ENCODE data around the gene TENM3. TPM values are rescaled to one million over a fixed set of nuclear protein-coding genes. Genes with fewer than 3 reads are reported as not detected.
"Not testable (repeated sequence)": the region's sequence is repeated elsewhere in the genome, so short reads cannot be mapped to it uniquely, and the experiment has no call there.

TENM3 gene
- polyA plus RNA-seq, 12 donors = 15.7 to 33.0 (median 18.3) TPM; not detected in 1

DNA sequence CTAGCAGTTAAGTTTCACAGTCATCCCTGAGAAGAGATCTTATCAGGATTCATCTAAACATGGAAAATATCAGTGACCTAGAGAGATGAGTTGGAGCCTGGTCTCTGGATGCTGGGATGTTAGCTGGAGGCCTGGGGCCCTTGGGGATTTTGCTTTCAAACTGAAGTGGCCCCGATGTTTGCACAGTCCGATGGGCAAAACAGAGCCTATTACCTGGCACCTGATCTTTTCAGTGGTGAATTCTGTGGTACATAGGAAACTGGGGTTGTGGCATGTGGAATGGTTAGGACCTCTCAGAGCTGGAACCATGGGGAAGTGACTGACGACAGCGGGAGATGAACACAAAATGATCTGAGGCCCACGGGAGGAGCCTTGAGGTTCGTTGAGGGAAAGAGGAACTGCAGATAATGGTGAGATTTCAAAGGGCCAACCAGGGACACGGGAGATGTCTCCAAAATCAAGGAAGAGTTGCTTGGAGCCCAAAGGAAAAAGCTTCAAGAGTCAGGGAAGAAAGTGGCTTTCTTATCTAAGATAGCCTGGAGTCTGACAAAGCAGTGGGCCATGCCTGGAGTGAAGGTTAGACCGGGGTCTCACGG lies 17.8 kb upstream of the TENM3 start:
- no peak for DNase-seq

DNA sequence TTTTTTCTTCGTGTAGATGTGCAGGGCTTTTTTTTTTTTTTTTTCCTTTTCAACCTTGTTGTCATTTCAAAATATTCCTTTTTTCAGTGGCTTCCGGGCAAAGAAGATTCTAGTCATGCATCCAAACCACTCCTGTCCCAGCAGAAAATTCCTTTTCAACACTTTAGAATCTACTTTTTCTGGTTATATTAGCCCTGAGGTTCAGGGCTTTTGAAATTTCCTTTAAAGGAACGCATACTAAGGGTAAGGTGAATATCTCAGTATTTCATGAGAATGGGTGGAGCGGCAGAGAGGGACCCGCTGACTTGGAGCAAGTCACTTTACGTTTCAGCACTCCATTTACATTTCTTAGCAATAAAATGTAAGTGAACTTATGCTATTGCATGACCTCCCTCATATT lies 15.6 kb upstream of the TENM3 start:
- no peak for DNase-seq

DNA sequence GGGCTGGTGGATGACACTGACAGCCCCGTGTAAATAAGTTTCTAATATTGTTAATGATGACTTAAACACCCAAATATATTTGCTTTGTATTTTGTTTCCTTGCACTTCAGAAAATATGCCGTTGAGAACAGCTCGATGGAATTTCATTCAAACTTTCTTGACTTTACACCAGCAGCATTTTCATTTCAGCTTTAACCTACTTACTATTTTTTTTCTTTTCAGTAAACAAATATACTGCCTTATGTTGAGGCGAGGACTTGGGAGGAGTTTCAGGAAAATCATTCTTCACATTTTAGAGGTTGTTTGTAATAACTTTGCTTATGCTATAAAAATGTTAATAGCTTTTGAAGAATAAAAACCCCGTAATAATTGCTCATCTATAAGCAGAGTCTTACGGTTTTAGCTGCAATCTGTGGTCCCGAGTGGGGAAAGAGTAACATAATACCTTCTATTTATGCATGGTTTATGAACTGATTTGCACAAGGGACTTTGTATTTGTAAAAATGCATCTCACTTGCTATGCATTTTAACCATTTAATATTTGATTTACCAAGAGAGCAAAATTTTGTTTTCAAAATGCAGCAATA lies 14.1 kb upstream of the TENM3 start:
- DNase-seq = no peak

DNA sequence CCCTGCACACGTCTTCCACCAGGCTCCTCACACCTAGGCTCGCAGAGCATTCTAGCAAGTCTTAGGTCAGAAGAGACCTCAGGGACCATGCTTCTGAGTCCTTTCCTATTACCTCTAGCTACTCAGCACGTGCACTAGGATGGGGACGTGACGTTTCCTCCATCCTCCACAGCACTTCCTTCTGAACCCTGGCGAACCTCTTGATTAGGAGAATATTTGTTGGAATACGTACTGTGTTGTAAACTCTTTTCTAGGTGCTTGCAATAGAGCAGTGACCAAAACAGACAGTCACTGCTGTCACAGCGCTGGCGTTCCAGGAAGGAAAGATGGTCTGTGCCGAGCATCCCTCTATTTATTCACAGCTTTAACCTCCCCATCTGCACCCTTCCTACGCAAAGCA lies 12.9 kb upstream of the TENM3 start:
- no peak for DNase-seq

DNA sequence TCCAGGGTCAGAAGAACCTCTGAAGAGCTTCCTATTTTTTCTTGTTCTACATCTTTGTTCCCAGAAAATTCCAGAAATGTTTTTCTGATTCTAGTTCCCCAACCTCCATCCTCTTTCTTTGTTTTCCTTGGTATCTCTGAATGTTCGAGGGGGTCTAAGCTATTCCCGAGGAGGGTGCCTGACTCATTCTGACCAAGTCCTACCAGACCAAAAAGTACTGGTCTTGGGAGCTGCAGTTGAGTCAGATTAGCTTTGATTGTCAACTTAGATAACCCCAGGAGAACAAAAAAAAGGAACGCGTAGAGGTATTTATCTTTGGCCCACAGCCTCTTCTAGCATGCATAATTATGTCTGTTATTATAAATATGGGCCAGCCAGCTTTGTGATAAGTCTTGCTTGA lies 12.1 kb upstream of the TENM3 start:
- no peak for DNase-seq

DNA sequence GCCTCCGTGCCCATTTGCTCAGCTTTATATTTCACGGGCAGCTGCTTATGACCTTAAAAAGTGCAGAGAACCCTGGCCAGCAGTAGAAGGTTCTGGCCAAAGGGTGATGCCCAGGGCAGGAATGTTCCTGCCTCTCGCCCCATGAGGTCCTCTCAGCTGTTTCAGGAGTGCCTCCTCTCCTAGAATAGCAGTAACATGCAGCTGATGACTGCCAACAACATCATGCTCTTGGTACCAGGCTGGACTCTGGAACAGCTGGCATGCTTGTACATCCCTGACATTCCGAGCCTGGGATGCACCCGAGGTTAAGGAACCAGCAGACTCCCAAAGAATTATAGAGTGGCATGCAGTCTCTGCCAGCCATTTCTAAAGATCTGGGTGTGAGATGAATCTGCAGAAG lies 11.7 kb upstream of the TENM3 start:
- DNase-seq = no peak

DNA sequence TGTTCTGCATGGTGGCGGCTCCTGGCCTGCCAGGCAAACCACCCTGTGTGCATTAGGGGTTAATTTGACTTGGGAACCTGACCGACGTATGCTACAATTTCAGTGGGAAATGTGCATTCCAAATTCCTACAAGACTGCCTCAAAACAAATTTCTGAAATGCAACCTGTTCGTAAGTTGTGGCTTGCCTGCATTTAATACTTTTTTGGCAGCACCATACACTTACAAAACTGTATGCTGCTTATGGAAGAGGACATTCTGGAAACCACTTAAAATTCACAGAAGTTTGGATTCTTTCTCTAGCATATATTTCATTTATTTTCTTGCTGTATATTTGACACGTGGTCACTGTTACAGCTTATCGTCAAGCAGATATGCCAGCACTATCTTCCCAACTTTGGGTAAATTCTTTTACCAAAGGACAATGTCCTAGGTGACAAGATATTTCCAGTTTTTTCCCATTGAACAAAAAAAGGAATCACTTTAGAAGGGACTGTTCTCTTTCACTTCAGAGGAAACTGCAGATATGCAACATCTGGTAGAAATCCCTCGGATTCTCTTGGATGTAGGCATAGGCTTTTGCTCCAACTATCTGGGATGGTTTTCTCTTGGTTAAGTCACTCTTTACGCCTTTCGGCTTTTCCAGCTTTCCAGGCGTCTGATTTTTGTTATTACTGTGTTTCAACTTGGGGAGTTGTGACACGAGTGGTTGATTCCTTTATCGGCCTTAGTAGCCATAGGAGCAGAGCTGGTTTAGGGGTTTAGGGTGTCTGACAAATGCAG lies 9.7 kb upstream of the TENM3 start:
- DNase-seq = no peak

DNA sequence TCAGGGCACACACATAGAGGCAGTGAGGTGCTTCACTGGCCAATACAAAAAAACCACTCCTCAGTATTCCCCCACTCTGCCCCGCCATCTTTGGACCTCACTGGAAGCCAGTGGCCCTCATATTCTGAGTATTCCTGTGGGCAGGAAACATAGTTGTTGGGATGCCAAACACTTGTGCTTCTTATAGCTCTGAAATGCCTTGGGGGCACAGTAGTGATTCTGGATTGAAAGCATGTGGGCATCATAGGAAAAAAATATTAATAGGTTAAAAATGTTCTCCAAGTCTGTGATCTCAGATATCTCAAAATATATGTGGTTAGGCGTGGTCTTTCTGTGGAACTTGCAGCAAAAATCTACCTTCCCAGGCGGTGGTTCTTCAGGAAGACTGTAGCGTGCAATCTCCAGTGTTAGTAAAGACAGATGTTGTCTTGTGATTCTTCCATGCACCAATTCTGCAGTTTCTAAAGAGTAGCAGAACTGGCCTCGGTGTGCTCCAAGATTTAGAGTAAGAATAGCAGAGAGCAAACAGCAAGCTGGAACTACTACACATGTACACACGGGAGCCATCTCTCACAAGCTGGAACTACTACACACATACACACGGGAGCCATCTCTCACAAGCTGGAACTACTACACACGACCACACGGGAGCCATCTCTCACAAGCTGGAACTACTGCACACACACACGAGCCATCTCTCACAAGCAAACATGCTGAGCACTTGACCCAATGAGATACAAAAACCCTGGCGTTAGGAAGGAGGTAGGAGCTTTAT lies 8.0 kb upstream of the TENM3 start:
- peak; percentile 18 for DNase-seq

DNA sequence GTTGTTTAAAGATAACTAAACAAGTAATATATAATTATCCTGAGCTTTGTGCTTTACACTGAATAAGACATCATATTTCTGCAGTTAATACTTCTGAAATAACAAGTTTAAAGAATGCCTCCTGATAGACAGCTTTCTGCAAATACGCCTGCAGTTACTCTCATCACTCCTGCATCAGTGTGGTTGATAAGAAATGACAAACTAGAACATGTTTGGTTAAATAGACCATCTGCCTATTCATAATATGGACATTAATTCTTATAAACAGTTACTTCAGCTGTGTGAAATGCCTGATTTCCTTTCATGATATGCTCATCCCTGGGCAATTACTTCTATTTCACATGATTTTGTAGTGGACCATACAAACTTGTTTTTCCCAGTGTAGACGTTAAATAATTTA lies 7.0 kb upstream of the TENM3 start:
- no peak for DNase-seq

DNA sequence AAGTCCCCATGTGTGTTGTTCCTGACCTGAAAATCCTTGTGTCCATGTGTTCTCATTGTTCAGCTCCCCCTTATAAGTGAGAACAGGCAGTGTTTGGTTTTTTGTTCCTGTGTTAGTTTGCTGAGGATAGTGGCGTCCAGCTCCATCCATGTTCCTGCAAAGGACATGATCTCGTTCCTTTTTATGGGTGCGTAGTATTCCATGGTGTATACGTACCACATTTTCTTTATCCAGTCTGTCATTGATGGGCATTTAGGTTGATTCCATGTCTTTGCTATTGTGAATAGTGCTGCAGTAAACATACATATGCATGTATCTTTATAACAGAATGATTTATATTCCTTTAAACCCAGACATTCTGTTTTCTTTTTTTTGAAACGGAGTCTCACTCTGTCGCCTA lies 6.2 kb upstream of the TENM3 start:
- DNase-seq = not testable (repeated sequence)

DNA sequence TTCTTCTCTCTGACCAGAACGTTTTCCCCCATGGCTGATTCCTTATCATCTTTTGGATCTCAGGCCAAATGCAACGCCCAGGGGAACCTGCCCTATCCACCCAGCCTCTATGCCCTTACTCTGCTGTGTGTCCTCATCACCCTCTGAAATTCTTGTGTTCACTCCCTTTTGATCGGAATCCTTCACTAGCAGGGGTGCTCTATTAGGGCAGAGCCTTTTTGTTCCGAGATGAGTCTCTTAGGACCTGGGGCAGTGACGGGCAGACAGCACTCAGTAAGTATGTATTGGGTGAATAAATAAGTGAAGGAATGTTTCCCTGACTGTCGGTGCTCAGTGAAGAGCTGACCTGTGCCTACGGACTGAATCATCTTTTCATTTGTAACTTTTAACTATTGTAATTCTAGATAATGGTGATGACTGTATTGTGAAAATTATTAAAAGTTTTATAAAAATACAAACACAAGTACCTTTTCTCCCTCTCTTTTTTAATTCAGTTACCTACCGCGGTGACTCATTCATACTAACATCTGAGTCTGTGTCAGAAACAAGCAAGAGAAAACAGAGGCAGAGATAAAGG lies 4.8 kb upstream of the TENM3 start:
- DNase-seq = no peak

DNA sequence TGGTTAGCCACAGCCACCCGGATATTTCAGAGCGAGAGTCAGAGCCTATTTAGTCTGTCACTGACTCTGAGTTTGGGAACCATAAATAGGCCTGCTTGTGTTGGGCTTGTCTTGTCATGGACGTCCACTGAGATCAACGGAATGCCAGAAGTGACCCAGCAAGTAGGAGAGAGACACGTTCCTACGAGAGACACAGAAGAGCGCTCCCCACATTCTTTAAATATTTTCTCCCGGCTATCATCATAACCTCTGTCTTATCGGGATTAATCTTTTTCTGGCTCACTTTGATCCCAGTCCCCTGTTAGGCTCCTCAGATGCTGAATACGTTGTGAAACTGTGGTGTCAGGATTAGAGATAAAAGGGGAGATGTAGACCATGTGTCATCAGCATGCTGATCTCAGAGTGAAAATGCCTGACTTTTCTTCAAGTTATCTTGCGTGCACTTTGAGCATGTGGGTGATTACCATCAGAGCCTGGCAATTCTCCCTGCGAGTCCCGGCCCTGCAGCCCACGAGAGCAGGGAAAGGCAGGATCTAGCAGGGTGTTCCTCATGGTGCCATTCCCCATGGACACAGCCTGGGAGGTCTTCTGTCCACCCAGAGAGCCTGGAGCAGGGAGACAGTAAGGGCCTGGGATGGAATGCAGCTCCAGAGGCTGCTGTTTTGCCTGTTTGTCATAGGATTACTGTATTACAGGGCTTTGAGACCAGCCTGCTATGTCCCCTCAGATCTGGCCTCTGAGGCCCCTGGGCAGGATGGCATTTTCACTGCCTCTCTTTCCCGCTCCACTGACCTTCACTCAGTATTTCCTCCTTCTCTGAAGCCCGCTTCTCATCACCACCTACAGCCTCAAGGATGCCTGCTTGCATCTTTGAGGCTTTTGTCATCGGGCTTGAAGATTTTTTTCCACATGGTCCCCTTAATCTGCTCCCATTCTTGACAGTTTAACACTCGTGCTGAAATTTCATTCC lies 2.8 kb upstream of the TENM3 start:
- DNase-seq = no peak

DNA sequence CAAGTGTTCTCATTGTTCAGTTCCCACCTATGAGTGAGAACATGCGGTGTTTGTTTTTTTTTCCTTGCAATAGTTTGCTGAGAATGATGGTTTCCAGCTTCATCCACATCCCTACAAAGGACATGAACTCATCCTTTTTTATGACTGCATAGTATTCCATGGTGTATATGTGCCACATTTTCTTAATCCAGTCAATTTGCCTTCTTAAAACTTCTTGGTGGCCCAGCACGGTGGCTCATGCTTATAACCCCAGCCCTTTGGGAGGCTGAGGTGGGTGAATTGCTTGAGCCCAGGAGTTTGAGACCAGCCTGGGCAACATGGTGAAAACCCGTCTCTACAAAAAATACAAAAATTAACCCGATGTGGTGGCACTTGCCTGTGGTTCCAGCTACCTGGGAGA lies 942 bp upstream of the TENM3 start:
- not testable (repeated sequence) for DNase-seq

DNA sequence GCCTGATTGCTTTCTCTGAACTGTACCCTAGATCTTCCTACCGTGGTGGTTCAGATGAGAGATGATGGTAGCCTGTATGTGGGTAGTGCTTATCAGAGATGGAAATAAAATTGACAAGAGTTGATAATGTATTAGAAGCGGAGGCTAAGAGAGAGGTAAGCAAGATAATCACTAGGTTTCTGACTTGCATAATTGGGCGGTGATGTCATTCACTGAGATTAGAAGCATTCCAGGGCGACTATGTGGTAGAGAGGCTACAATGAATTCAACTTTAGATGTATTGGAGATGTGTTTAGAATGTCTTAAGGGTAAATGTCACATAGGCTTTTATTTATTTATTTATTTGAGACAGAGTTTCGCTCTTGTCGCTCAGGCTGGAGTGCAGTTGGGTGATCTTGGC lies 415 bp upstream of the TENM3 start:
- no peak for DNase-seq

DNA sequence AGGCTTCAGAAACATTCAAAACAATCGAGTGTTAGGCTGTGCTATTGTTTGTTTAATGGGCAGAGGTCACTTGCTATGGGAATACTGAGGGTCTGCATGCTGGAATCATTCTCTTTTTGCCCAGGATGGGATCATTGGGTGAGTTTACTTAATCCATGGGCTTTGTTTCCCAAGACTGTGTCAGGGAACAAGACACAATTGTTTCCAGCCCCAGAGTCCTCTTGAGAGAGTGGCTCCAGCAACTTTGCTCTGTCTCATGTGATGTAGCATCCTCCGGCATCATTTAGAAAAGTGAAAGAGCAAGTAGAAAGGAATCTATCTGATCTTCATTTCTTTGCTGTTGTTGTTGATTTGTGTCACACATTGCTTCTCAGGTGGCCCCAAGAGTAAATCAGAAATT lies 1.8 kb downstream of the TENM3 start:
- DNase-seq = no peak

DNA sequence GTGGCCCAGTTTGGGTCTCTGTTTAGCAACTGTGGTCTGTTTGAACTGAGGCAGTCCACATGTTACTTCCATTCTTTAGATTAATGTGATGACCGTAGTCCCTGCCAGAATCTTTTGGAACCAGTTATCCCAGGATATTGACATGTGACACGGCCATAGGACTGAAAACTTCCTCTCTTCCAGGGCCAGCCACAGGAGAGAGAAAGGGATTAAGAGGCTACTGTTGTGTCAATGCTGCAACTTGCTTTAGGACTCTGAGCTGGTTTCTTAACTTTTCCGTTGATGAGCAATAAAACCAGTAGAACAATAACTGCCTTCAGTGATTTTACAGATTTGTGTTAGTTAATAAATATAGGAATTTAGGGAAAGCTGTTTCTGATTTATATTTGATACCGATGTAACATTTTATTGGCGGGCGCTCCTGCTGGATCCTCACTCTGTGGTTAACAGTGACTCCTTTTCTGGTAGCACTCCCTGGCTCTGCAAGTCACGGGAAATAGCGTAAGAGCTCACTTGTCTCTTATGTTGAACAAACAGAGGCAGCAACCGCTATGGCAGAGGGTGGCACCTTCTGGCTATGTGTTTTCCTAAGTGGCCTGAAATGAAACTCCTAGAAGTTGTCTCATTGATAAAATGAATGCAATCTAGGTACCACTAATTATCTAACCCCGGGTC lies 2.5 kb downstream of the TENM3 start:
- no peak for DNase-seq

DNA sequence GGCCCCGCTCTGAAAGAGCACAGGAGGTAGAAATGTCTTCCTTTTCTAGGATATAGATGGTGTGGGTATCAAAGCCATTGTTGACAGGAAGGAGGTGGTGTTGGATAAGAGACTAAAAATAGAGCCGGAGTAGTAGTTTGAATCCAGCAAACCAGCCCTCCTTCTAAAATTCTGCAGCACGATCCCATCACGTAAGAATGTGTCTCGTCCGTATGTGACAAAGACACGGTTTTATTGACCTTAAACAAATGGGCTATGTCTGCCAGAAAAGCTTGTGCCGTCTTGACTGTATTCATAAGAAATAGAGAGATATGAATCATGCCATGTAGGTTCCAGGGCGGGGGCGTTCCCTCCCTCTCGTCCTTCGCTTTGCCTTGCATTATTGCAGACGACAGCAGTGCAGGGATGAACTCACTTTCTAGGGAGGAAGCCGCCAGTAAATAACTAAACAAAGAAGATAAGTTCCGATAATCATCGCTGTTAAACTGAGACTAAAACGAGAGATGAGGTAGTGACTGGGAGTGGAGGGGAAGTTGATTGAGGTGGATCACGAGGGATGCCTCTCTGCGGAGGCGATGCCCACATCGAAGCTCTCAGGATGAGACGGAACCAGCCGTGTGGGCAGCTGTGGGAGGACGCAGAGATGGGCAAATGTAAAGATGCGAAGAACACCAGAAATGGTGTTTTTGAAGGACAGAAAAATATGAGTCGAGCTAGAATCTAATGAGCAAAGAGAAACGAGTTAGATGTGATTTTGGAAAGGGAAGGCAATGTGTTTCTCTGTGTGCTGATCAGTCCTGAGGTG lies 3.4 kb downstream of the TENM3 start:
- DNase-seq = no peak

DNA sequence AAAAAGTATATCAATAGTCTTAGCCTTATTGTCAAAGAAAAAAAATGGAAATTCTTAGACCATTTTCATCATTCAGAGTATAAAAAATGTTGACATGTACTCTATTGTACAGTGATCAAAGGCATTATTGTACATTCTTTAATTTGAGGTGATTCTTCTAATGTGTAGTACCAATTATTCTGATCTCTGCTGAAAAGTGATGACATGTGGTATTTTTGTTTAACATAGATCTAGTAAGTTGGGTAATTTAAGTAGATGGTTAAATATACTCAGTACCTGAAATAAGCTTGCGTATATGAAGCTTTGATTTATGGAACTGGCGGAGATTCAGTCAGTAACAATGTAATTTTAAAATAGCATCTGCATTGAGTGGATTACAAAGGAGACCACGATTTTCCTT lies 5.1 kb downstream of the TENM3 start:
- DNase-seq = no peak

DNA sequence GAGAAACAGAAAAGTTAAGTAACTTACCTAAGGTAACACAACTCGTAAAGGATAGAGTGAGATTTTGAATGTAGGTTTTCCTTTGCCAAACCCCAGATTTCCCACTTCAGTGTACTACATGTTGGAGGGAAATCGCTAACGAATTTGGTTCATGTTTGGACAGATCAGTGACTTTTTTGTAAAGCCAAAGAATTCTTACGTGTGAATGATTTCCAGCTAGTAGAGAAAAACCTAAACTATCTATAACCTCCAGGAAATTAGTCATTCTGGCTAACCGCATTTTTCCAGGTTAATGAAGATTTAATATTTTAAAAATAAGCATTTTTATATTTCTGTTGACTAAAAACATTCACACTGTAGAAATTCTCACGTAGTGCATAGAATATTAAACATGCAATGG lies 7.2 kb downstream of the TENM3 start:
- no peak for DNase-seq

DNA sequence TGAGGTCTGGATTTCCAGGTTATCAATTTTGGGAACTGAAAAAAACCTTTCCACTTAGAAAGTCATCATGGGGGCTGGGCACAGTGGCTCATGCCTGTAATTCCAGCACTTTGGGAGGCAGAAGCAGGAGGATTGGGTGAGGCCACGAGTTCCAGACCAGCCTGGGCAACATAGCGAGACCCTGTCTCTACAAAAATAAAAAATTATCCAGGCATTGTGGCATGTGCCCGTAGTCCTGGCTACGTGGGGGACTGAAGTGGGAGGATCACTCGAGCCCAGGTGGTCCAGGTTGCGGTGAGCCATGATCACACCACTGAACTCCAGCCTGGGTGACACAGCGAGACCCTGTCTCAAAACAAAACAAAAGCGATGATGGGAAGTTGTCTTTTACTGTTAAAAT lies 7.9 kb downstream of the TENM3 start:
- DNase-seq = no peak
